ENCODE measurements around the gene BEND7. TPM values are rescaled to one million over a fixed set of nuclear protein-coding genes. Genes with fewer than 3 reads are reported as not detected.
A peak's percentile ranks its signal among the peaks of the same experiment; 100 is the strongest.

The BEND7 gene
- total and polyA plus RNA-seq, 9 of the 15 experiments (the other 6 are each of a cell fraction or from before 2014, with no cell fraction given), result 1.3 to 11.4 (median 5.2) TPM

DNA sequence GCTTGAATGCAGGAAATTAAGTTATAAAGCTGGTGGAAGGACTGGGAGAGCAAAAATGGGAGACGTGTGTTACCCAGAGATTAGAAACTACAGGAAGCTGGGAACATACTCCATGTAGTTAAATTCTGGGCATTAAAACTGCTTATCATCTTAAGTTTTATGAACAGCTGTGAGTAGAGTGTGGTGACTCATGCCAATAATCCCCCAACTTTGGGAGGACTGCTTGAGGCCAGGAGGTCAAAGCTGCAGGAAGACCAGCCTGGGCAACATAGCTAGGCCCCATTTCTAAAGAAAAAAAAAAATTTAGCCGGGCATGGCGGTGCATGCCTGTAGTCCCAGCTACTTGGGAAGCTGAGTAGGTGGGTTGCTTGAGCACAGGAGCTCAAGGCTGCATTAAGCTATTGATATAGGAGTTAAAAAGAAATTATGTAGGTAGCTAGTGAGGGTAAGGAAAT, 124.5 kb downstream of the BEND7 start (continued):
- peak; percentile 98 for TF ChIP-seq CBFA2T3 (IDR thresholded peaks at IDR 0.05)
- peak; percentile 95 for TF ChIP-seq LEF1 (IDR thresholded peaks at IDR 0.05)
- no peak for TF ChIP-seq ZC3H8 (IDR thresholded peaks at IDR 0.05)
- peak; percentile 85 for TF ChIP-seq ZNF644 (tag; IDR thresholded peaks at IDR 0.05; ENCODE audit: low read depth)
- TF ChIP-seq ARNT (IDR thresholded peaks at IDR 0.05), result peak; percentile 86 to 96
- no peak for TF ChIP-seq RBM17 (IDR thresholded peaks at IDR 0.05; ENCODE audit: borderline replicate concordance, low read depth, low read length)
- no peak for TF ChIP-seq TSC22D4 (tag; IDR thresholded peaks at IDR 0.05)
- 0 out of 2 replicates have a peak, but pooled peaks have one; percentile 72 for TF ChIP-seq PTBP1 (IDR thresholded peaks at IDR 0.05; ENCODE audit: low read depth, low read length)
- TF ChIP-seq, protein P1, sequence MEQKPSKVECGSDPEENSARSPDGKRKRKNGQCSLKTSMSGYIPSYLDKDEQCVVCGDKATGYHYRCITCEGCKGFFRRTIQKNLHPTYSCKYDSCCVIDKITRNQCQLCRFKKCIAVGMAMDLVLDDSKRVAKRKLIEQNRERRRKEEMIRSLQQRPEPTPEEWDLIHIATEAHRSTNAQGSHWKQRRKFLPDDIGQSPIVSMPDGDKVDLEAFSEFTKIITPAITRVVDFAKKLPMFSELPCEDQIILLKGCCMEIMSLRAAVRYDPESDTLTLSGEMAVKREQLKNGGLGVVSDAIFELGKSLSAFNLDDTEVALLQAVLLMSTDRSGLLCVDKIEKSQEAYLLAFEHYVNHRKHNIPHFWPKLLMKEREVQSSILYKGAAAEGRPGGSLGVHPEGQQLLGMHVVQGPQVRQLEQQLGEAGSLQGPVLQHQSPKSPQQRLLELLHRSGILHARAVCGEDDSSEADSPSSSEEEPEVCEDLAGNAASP (IDR thresholded peaks at IDR 0.05), result no peak
- no peak for TF ChIP-seq ZNF232 (CRISPR knock-in tag; IDR thresholded peaks at IDR 0.05)
- peak; percentile 84 for TF ChIP-seq MYNN (IDR thresholded peaks at IDR 0.05)
- TF ChIP-seq MYNN (CRISPR knock-in tag; IDR thresholded peaks at IDR 0.05), result no peak
- TF ChIP-seq RNF2 (IDR thresholded peaks at IDR 0.05), result peak; percentile 78; the same call in 1 of the 2 replicates
- TF ChIP-seq, protein P2, sequence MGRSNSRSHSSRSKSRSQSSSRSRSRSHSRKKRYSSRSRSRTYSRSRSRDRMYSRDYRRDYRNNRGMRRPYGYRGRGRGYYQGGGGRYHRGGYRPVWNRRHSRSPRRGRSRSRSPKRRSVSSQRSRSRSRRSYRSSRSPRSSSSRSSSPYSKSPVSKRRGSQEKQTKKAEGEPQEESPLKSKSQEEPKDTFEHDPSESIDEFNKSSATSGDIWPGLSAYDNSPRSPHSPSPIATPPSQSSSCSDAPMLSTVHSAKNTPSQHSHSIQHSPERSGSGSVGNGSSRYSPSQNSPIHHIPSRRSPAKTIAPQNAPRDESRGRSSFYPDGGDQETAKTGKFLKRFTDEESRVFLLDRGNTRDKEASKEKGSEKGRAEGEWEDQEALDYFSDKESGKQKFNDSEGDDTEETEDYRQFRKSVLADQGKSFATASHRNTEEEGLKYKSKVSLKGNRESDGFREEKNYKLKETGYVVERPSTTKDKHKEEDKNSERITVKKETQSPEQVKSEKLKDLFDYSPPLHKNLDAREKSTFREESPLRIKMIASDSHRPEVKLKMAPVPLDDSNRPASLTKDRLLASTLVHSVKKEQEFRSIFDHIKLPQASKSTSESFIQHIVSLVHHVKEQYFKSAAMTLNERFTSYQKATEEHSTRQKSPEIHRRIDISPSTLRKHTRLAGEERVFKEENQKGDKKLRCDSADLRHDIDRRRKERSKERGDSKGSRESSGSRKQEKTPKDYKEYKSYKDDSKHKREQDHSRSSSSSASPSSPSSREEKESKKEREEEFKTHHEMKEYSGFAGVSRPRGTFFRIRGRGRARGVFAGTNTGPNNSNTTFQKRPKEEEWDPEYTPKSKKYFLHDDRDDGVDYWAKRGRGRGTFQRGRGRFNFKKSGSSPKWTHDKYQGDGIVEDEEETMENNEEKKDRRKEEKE (IDR thresholded peaks at IDR 0.05; ENCODE audit: borderline replicate concordance in 1 of 2, control insufficient read depth in 1 of 2, low read depth in 2 of 2, low read length in 1 of 2), result no peak
- peak; percentile 84; the same call in 1 of the 2 replicates for TF ChIP-seq SMARCA5 (IDR thresholded peaks at IDR 0.05)
- TF ChIP-seq ZNF583 (CRISPR knock-in tag; IDR thresholded peaks at IDR 0.05), result no peak
- no peak for TF ChIP-seq ZNF444 (CRISPR knock-in tag; IDR thresholded peaks at IDR 0.05)
- TF ChIP-seq, protein P3, sequence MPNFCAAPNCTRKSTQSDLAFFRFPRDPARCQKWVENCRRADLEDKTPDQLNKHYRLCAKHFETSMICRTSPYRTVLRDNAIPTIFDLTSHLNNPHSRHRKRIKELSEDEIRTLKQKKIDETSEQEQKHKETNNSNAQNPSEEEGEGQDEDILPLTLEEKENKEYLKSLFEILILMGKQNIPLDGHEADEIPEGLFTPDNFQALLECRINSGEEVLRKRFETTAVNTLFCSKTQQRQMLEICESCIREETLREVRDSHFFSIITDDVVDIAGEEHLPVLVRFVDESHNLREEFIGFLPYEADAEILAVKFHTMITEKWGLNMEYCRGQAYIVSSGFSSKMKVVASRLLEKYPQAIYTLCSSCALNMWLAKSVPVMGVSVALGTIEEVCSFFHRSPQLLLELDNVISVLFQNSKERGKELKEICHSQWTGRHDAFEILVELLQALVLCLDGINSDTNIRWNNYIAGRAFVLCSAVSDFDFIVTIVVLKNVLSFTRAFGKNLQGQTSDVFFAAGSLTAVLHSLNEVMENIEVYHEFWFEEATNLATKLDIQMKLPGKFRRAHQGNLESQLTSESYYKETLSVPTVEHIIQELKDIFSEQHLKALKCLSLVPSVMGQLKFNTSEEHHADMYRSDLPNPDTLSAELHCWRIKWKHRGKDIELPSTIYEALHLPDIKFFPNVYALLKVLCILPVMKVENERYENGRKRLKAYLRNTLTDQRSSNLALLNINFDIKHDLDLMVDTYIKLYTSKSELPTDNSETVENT (CRISPR knock-in tag; IDR thresholded peaks at IDR 0.05), result no peak
- TF ChIP-seq ETV5 (CRISPR knock-in tag; IDR thresholded peaks at IDR 0.05; ENCODE audit: low read depth), result peak; percentile 87
- TF ChIP-seq BHLHE40 (IDR thresholded peaks at IDR 0.05; ENCODE audit: low read length), result 0 out of 2 replicates have a peak, but pooled peaks have one; percentile 34
- TF ChIP-seq PHB2 (IDR thresholded peaks at IDR 0.05; ENCODE audit: low read depth), result peak; percentile 89
- TF ChIP-seq, protein P4, sequence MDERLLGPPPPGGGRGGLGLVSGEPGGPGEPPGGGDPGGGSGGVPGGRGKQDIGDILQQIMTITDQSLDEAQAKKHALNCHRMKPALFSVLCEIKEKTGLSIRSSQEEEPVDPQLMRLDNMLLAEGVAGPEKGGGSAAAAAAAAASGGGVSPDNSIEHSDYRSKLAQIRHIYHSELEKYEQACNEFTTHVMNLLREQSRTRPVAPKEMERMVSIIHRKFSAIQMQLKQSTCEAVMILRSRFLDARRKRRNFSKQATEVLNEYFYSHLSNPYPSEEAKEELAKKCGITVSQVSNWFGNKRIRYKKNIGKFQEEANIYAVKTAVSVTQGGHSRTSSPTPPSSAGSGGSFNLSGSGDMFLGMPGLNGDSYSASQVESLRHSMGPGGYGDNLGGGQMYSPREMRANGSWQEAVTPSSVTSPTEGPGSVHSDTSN (CRISPR knock-in tag; IDR thresholded peaks at IDR 0.05; ENCODE audit: low read depth), result no peak
- TF ChIP-seq, protein P4 (tag; conservative IDR thresholded peaks at IDR 0.05; ENCODE audit: low read depth), result no peak

All from K562 (cell line).